Keratinocyte (primary cell): ENCODE results near the gene ERC2.

Experiments used
- CTCF ChIP-seq, 3 experiments: IDR thresholded peaks in 1 of 3; conservative IDR thresholded peaks in 1 of 3; optimal IDR thresholded peaks in 1 of 3; 2 replicates in 2 of 3; 3 replicates in 1 of 3; pipeline versions ENCODE3 to v1.5.1; 2011; ENCODE audit warnings: low read length in 3 of 3, mild to moderate bottlenecking in 3 of 3, moderate library complexity in 2 of 3, control low read depth in 1 of 3, inconsistent platforms in 1 of 3; ENCODE audit not compliant: insufficient read depth in 2 of 3; ENCODE audit errors: extremely low read depth in 1 of 3
- EZH2 ChIP-seq: IDR thresholded peaks from one replicate; pipeline ENCODE4 v1.6.1; 2012; ENCODE audit warnings: inconsistent platforms, mild to moderate bottlenecking, low read length, moderate library complexity

- TF ChIP-seq CTCF (optimal IDR thresholded peaks at IDR 0.05 in 1 of 3, IDR thresholded peaks at IDR 0.05 in 1 of 3, conservative IDR thresholded peaks at IDR 0.05 in 1 of 3; ENCODE audit: extremely low read depth in 1 of 3, insufficient read depth in 2 of 3, low read length in 3 of 3) (no peak), EZH2 (no peak)
Measured at GRCh38 chr3:55531321-55531720, 936.9 kb downstream of the ERC2 start.
